Endothelial cell (in vitro differentiated cells): Measurements from ENCODE around the gene SGCE. TPM values are rescaled to one million over a fixed set of nuclear protein-coding genes. Genes with fewer than 3 reads are reported as not detected.

Source experiments
- DNase-seq: peaks from one replicate; pipeline ENCODE4 v3.0.0; 2021; ENCODE audit warnings: low spot score
- H3K27ac Mint-ChIP-seq: one replicate; pipeline ENCODE4 v1.8.0; 2021; ENCODE audit warnings: mixed read lengths, inconsistent platforms; ENCODE audit not compliant: unreplicated experiment
- H3K27me3 Mint-ChIP-seq: one replicate; pipeline ENCODE4 v1.8.0; 2021; ENCODE audit warnings: mild to moderate bottlenecking, moderate library complexity, mixed read lengths, inconsistent platforms; ENCODE audit not compliant: unreplicated experiment
- H3K36me3 Mint-ChIP-seq: one replicate; pipeline ENCODE4 v1.8.0; 2021; ENCODE audit warnings: mild to moderate bottlenecking, low read depth, mixed read lengths, inconsistent platforms; ENCODE audit not compliant: unreplicated experiment
- H3K4me1 Mint-ChIP-seq: one replicate; pipeline ENCODE4 v1.8.0; 2021; ENCODE audit warnings: mild to moderate bottlenecking, mixed read lengths, inconsistent platforms; ENCODE audit not compliant: unreplicated experiment
- H3K4me3 Mint-ChIP-seq: one replicate; pipeline ENCODE4 v1.8.0; 2021; ENCODE audit warnings: mild to moderate bottlenecking, mixed read lengths, inconsistent platforms; ENCODE audit not compliant: unreplicated experiment
- H3K9me3 Mint-ChIP-seq: one replicate; pipeline ENCODE4 v1.8.0; 2021; ENCODE audit warnings: mixed read lengths, inconsistent platforms; ENCODE audit not compliant: unreplicated experiment
- CTCF ChIP-seq: fragments of 200-600 bp; sonication (generic); IDR thresholded peaks from one replicate; pipeline ENCODE4 v1.5.0; 2021; ENCODE audit warnings: antibody characterized with exemption; ENCODE audit not compliant: unreplicated experiment
- total RNA-seq: library from RNA; stranded (reverse); fragmentation: NEBNext Ultra II Directional; extraction: Animal tissue kit (Norgen Biotek cat#: 25700); gene quantifications from one replicate; pipeline ENCODE4 v1.2.1, GENCODE V29; 2021; ENCODE audit not compliant: unreplicated experiment

The SGCE gene
- total RNA-seq, 1 donor from 2014 or later: 37.7 TPM

DNA sequence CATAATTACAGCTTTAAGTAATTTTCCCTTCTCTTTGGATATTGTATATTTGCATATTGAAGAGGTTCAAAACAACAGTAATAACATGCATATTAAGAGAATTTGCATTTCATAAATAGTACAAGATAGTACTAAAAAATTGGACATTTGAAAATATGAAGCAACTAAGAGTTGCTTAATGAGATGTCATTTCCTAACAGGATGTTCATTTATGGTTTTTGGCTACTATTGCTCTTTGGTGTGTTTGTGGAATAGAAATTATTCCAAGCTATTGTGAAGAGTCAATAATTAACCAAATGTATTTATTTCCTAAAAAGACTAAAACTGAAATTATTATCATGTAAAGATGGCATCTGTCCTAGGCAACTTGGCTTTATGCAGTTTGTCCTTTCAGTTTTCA, 4.1 kb upstream of the SGCE start:
- H3K36me3 Mint-ChIP-seq: peaks cover 16% of the 10 kb centered on the region
- no peak overlapping the region for H3K27ac Mint-ChIP-seq
- no peaks in the 10 kb centered on the region for H3K4me1 Mint-ChIP-seq
- peaks cover 9% of the 10 kb centered on the region for H3K9me3 Mint-ChIP-seq
- no peak overlapping the region for H3K4me3 Mint-ChIP-seq
- H3K27me3 Mint-ChIP-seq: peaks cover 10% of the 10 kb centered on the region
- DNase-seq: no peak
- TF ChIP-seq CTCF: no peak

DNA sequence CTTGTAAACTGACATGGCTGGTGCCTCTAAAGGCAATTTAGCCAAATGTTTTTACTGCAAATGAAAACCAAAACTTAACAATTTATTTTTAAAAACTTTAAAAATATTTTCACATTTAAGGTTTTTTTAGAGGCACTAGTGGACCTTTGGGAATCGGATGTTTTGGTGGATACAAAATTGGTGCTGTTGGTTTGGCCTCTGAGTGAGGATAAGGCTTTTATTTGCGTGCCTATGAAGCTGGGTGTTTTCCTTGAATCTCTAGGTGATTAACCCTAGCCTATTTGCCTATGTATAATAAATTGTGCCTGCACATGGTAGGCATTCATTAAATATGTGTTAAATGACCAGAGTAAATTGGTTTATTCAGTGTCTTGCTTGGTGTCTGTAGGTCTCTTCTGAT, 2.9 kb upstream of the SGCE start:
- H3K4me3 Mint-ChIP-seq: no peak overlapping the region
- peaks cover 10% of the 10 kb centered on the region for H3K27me3 Mint-ChIP-seq
- no peak overlapping the region for H3K27ac Mint-ChIP-seq
- peaks cover 9% of the 10 kb centered on the region for H3K9me3 Mint-ChIP-seq
- peaks cover 6% of the 10 kb centered on the region for H3K36me3 Mint-ChIP-seq
- no peak for TF ChIP-seq CTCF
- H3K4me1 Mint-ChIP-seq: no peaks in the 10 kb centered on the region
- no peak for DNase-seq

DNA sequence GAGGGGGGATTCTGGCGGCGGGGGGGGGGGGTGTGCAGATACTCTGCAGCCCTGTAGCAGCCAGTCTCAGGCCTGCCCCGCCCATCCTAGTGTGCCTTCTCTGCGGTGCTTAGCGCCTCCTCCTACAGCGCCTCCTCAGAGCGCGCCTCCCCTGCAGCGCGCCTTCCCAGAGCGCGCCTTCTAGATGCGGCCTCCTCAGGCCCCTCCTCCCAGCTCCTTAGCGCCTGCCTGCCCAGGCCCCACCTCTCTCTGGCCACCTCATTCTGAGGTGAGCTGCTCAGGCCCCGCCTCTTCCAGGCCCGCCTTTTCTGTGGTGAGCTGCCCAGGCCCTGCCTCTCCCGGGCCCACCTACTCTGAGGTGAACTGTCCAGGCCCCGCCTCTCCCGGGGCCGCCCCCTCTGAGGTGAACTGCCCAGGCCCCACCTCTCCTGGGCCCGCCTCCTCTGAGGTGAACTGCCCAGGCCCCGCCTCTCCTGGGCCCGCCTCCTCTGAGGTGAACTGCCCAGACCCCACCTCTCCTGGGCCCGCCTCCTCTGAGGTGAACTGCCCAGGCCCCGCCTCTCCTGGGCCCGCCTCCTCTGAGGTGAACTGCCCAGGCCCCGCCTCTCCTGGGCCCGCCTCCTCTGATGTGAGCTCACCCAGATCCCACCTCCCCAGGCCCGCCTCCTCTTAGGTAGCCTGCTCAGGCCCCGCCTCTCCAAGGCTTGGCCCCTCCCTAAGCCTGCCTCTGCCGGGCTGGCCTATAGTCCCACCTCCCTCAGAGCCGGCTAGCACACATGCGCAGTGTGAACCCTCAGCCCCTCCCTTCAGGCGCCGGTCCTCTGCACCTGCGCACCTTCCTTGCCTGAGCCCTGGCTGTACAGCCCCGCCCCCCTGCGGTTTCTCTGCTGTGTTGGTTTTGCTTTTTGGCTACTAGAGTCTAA, 2.1 kb upstream of the SGCE start:
- TF ChIP-seq CTCF: no peak
- Mint-ChIP-seq H3K36me3 (no peaks in the 10 kb centered on the region), H3K27ac (no peak overlapping the region), H3K9me3 (peaks cover 9% of the 10 kb centered on the region), H3K27me3 (peaks cover 10% of the 10 kb centered on the region), H3K4me1 (no peaks in the 10 kb centered on the region), H3K4me3 (peak overlapping the region; percentile 98)
- DNase-seq: peak; percentile 89

DNA sequence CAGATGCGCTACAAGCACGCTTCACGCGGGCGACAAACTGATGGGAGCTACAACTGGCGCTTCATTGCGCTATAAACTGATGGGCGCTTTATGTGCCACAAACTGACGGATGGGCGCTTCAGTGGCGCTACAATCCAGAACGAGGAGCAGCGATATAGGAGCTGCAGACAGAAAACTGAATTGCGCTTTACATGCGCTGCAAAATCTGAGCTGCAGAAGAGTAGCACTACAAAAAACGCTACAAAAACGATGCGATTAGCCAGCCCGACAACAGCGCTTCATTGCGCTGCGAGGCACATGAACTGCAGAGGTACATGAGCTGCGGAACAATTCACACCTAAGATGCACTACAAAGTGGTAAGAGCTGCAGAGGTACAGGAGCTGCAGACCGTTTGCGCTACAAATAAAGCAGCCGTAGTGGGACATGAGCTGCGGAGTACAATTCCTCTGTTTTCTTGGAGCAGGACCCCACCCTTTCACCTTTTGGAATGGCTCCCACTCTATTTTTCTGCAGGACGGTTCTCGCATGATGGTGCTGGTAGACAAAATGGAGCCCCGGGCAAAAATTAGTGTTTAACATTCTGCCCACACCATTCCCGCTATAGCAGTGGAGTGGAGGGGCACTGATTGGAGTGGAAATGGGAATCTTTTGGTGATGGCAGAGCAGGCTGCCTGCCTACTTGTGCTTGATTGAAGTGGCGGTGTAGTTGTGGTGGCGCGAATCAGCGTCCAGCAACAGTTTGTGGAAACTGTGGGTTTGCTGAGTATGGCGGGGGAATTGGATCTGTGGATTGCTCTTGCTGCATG, 1.2 kb upstream of the SGCE start:
- no peak for TF ChIP-seq CTCF
- H3K4me1 Mint-ChIP-seq: no peaks in the 10 kb centered on the region
- peak overlapping the region; percentile 49 for H3K27ac Mint-ChIP-seq
- peak; percentile 16 for DNase-seq
- H3K36me3 Mint-ChIP-seq: no peaks in the 10 kb centered on the region
- H3K9me3 Mint-ChIP-seq: peaks cover 9% of the 10 kb centered on the region
- peak overlapping the region; percentile 98 for H3K4me3 Mint-ChIP-seq
- peaks cover 10% of the 10 kb centered on the region for H3K27me3 Mint-ChIP-seq

DNA sequence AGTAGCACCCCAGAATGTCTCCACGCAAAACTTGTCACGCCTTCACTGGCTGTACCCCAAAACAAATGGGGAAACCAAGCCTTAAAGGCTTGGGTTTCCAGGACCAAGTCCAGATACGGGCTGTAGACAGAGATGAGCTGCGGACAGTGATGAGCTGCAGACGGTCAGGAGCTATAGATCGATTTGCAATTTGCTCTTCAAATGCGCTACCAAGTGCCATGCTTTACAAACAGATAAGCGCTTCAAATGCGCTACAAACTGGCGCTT, 658 bp upstream of the SGCE start:
- H3K27me3 Mint-ChIP-seq: peaks cover 10% of the 10 kb centered on the region
- H3K4me1 Mint-ChIP-seq: no peaks in the 10 kb centered on the region
- no peaks in the 10 kb centered on the region for H3K36me3 Mint-ChIP-seq
- peak overlapping the region; percentile 98 for H3K4me3 Mint-ChIP-seq
- H3K27ac Mint-ChIP-seq: no peak overlapping the region
- peaks cover 9% of the 10 kb centered on the region for H3K9me3 Mint-ChIP-seq
- DNase-seq: no peak
- TF ChIP-seq CTCF: no peak
